Inferior parietal cortex (tissue), 1 donor: Measurements from ENCODE around the gene ETV6.

Experiments used
- DNase-seq: peaks from one replicate; pipeline ENCODE4 v3.0.0-alpha.2; 2016; ENCODE audit errors: extremely low spot score

The ETV6 gene

DNA sequence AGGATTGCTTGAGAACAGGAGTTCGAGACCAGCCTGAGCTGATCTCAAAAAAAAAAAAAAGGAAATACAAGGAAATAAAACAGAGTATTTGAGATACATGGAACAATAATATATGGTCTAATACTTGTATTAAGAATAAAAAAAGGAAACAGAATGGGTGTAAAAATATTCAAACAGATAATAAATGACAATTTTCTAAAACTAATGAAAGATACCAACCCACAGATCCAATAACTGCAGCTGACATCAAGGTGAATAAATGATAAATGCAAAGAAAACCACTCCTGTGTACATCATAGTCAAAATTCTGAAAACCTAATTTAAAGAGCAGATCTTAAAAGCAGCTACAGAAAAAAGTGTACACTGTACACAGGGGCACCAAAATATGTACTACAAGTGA, 4.1 kb upstream of the ETV6 start:
- no peak for DNase-seq

- DNase-seq: peak; percentile 82
These were observed 711 bp upstream of the ETV6 start for GRCh38 chr12:11648514-11649412.

DNA sequence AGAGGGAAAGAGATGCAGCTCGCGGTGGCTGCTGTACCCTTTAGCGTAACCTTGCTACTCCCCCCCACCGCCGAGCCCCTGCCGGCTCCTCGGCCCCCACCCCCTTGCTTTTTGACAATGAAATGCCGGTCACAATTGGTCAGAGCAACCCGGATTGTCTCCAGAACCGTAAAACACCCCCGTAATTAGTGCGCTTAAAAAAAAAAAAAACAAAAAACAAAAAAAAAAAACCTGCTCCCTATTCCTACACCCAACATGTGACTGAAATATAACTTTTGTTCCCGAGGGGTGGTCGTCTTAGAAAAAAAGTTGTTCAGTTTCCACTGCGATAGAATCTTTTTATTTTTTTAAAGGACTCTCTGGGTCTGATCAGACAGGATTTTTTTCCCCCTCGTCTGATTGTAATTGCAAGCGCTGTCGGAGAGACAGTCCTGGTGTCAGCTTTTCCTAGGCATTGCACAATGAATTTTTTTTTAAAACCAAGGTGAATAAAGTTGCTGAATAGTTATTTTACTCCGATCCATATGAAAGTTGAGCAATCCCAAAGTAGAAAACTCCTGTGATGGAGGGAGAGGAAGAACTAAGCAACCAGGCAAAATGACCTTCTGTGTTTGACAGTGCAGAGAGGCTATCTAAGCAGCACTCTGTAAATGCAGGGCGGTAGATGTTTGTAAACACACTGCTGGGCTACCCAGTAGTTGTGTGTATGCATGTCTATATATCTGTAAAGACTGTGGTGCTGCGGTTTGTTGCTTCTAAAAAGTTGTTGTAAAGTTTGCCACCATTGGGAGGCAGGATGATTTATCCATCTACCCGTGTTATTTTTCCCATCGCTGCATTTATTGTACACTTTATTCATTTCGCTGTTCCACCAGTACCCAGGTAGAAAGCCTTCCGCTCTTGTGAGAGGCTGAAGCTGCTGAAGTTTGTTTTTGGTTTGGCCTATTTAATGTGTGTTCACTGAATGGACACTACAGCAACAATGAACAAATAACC, 1.1 kb downstream of the ETV6 start:
- peak; percentile 67 for DNase-seq

DNA sequence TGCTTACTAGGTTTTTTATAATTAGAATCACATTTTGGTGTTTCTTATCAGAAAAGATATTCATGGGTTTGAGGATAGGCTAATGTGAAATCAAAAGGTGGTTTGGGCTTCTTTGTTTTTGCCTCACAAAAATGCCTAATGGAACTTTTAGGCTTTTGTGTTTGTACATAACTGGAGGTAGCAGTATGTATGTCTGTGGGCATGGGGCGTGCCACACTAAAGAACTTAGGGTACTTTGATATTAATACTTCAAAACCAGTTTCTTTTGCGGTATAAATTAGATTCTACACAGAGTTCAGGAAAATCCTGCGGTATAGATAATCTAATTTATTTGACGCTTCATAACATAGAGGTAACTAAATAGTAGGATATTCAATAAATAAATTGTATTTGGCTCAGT, 1.9 kb downstream of the ETV6 start:
- no peak for DNase-seq

- DNase-seq: peak; percentile 59
These were observed 2.3 kb downstream of the ETV6 start for GRCh38 chr12:11651785-11652184.

DNA sequence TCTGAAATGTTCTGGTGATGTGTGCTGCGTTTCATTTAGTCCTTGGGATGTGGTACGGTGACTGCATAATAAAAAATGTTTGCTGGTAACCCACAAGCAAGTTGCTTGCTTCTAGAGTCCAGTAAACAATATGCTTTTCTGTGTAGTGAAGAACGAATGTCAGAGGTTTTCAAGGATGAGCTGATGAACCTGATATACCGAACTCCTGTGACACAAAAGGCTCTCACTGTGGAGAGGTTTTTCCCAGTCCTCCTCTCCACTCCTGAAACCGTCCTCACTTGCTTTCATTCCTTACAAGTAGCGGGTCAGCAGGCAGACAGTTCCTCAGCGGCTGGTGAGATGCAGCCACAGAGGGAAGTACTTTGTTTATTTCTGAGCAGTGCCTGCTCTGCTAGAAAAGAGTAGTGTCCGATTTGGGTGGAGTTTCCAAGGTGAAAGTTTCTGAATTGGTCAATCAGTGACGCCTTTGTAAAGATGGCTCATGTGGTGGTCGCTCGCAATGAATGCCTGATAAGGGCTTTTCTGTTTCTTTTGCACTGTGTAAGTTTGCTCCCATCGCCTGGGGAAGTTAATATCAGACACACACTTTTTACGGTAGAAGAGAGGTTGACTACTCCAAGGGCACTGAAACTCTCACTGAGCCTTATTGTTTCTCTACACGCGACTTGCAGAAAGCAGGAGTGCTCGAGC, 3.0 kb downstream of the ETV6 start:
- peak; percentile 59 for DNase-seq

- DNase-seq: no peak
These were observed 3.8 kb downstream of the ETV6 start for GRCh38 chr12:11653215-11653753.

DNA sequence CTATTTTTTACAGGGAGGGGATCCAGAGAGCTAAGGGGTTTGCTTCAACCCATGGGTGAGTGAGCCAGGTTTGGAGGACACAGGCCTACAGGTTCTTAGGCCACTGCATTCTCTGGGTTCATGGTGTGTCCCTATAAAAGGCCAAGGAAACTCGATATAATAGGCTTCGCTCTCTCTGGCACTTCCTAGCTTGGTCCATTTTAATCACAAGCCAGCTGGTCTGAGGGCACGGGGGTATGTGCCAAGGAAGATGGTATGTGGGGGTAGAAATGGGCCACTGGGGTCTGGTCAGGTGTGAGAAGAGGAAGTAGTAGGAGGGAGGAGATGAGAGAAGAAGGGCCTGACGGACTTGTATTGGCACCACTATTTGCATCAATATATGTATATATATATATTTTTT, 4.9 kb downstream of the ETV6 start:
- DNase-seq: no peak

DNA sequence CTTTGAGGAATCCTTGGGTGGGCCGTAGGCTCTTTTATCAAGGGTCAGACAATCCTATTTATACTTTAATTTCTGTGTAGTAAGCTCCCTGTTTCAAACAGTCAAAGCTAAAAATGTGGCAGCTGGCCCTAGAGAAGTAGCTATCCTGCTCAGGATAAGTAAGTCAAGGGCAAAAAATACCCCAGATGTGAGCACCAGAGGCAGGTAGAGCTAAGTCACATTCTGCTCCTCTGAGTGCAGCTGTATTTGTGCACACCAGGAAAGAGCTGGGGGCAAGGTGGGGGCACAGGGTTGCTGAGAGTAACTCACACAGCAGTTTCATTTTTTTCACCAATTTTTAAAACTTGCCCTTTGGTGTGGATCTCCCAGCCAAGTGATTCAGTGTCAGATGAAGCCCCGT, 5.3 kb downstream of the ETV6 start:
- no peak for DNase-seq

- no peak for DNase-seq
These were observed 6.4 kb downstream of the ETV6 start for GRCh38 chr12:11655842-11656241.

DNA sequence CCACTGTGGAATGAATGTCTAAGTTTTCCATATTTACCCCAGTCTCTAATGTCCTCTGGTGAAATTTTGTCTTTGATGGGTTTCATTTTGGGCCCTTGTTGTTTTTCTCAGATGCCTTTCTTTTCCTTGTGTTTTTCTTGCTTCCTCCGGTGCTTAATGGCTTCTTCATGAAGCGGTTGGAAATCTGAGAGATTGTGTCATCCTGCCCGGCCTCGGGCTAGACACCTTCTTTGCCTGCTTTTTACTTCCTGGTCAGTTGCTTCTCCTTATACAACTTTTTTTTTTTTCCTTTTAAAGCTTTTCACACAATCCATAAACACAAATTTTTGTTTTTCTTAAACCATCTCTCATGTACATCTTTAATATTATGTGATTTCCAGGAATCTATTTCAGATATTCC, 7.1 kb downstream of the ETV6 start:
- no peak for DNase-seq

GRCh38 chr12:11657511-11657910, 8.0 kb downstream of the ETV6 start:
- no peak for DNase-seq

- DNase-seq: no peak
These were observed 9.3 kb downstream of the ETV6 start for GRCh38 chr12:11658791-11659190.

- DNase-seq: no peak
These were observed 11.2 kb downstream of the ETV6 start for GRCh38 chr12:11660624-11661023.

DNA sequence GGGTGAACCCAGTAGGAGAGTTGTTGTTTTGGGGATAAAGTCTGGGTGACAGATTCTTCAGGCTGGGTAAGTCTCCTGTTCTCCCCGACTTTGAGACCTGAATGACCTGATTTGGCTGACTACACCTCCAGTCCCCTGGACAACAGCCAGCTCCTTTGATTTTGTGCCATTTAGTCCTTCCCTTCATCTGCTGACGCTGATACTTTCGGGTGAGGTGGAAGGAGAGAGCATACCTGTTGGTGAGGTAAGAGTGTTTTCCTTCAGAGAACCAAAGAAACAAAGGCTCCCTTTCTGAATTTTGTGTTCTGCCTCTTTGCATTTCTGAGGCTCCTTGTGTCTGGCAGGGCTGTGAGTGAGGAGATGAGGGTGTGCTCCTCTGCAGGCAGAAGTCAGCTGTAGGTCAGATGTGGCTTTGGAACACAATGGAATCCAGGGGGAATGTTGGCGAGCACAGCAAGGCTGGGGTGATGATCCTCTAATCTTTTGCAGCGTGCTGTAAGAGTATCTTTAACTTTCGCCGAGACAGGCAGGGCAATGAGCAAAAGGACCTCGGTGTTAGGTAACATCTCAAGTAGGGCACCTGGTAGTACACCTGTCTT, 12.1 kb downstream of the ETV6 start:
- no peak for DNase-seq

- DNase-seq: no peak
These were observed 12.9 kb downstream of the ETV6 start for GRCh38 chr12:11662369-11662768.

DNA sequence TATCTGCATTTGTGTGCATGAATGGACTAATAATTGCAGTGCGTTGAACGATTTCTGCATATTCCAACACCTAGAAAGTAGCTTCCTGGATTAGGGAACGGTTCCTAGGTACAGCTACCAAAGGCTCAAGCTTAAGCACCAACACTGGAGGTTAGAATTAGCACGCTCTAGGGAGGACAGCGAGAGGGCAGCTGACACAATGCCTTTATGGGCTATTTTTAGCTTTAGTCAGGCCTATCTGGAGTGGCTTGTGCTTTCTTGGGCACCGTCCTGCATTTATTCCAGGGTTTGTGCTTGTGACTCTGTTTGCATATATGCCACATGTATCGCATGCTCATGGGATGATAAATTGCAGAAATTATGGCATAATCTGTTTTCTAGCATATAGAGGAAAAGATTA, 13.7 kb downstream of the ETV6 start:
- DNase-seq: no peak

DNA sequence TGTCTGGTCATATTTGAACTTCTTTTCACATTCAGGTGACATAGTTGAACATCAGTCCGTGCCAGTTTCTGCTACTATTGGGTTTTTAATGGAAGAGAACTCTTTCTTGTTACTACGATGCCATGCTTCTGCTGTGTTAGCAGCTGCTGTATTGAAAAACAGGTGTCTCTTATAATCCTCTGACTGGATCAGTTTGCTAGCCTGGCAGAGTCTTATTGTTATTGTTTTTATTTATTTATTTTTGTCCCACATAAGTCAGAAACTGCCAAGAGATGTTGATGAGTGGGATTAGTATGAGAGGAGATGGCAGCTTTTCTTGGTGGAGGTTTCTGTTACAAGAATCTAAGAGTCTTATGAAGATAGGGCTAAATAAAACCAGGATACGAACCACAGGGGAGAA, 14.6 kb downstream of the ETV6 start:
- no peak for DNase-seq

GRCh38 chr12:11666131-11667050, 16.9 kb downstream of the ETV6 start:
- DNase-seq: no peak

DNA sequence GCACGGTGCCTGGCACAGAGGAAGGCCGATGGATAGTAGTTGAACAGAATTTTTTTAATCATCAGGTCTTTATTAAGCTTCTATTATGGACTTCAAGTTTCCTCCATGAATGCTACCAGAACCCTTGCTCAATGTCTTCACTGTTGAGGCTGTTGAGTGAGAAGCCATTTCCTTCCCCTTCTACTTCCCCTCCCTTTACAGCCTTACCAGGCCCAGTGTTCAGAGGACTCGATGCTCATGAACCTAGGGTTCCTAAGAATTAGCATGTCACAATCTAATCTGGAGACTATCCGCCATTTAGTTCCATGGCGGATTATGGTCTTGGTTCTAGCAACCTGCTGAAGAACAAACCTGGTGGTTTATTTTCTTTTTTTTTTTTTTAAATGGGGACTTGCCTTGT, 17.7 kb downstream of the ETV6 start:
- DNase-seq: no peak
